ENCODE measurements around the gene MUC21.

The MUC21 gene

DNA sequence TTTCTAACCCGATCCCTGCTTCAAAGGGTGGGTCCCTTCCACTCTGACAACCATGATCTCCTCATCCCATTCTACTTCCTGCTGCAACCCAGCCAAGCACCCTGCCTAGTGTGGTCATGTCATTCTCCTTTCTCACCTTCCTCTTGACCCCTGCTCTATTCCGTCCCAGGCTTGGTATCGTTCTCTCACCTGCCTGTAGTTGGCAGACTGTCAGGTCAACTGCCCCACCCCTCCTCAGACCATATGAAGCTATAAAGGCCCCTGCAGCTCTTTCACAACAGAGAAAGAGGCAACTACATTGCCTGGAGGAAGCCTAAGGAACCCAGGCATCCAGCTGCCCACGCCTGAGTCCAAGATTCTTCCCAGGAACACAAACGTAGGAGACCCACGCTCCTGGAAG, at the start of gene MUC21:
Gene MUC21 (plus strand): TSS at position 280 of the 400 bp plus-strand sequence. CDS start 241 bp downstream, outside the sequence.
- DNase-seq (ENCODE audit: low read depth) = no peak

DNA sequence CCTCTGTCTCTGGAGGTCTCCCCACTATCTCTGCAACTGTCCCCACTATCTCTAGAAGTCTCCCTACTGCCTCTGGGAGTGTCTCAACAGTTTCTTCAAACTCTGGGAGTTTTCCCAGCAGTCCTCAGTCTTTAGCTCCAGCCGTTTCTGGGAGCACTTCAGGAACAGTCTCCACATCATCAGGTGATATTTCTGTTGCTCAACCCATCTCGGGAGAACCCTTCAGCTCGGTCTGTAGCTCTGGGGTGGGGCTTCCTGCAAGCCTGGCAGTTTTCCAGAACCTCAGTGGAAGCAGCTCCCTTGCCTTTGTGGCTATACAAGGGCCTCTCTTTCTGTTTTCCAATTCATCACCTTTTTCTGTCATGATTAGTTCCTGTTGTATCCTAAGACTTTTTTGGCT, 48.5 kb upstream of the MUC21 start:
- no peak for DNase-seq (ENCODE audit: low read depth)

DNA sequence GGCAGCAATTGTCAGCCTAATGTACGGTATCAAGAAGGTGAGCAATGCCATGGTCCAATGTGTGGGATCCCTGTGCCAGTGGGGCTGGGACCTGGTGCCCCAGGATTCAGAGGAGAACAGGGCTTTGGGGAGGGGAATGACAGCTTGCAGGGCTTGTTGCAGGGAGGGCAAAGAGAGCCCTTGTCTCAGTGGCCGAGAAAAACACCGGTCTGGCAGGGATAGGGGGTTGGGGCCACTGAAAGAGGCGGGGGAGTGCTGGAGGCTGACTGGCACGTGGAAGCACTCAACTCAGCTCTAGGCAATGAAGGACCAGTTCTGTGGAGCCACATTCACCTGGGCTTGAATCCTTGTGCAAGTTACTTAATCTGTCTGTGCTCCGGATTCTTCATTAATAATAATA, 46.3 kb upstream of the MUC21 start:
- no peak for DNase-seq (ENCODE audit: low read depth)

DNA sequence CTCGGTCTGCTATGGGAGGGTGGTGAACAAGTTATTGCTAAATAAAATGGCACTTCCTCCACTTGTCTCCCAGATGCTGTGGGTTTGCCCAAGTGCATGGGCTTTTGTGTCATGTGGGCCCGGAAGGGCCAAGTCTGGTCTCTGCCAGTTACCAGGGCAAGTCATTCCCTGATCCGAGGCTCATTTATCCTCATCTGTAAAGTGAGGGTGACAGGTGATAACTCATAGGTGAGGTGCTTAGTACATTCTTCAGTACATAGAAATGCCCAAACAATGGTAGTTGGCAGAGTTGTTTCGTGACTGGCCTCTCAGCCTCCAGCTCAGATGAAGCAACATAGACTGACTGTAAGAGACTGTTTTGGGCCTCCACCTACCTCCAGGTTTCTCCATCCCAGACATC, 44.8 kb upstream of the MUC21 start:
- no peak for DNase-seq (ENCODE audit: low read depth)

DNA sequence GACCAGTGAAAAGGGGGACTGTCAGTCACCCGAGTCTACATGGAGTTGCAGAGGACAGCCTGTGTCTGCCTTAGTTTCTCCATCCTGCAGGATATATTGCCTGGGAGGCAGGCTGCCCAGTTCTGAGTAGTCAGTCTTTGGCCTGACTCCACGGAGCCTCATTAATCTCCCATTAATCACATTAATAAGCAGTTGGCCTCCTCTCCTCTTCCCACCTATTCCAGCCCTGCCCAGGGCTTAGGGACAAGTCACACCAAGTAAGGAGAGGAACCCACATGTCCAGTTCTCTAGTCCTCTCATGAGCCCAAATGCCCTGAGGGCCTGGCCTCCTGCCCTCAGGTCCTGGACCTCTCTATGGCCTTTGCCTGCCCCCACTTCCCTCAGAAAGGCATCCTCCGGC, 44.0 kb upstream of the MUC21 start:
- no peak for DNase-seq (ENCODE audit: low read depth)

DNA sequence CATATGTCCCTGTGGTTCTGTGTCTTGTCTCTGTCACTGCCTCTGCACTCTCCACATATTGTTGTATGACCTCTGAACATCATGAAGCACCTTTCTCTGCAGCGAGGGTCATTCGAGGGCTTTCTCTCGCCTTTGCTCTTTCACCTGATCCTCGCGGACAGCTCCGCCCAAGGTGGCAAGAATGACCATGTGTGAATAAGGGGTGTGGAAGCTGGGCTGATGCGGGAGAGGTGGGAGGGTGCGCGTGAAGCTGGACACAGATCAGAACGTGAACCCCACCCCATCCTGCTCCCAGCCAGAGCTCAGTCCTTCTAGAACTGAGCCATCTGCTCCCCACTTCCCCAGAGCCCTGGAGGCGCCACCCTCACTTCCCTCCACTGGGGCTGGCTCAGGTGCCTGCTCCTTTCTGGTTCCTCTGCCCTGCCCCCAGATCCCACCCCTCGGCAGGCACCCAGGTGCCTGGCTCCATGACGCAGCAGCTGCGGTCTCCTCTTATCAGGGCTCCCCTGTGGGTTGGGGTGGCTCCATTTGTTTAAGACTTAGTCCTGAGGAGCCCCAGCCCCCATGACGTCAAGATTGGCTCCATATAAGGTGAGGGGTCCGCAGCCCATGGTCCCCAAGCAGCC, 43.0 kb upstream of the MUC21 start, which contains the start of gene MUCL3:
Gene MUCL3 (plus strand): TSS at position 613 of the 626 bp plus-strand sequence. CDS start 27 bp downstream, outside the sequence.
- no peak for DNase-seq (ENCODE audit: low read depth)

DNA sequence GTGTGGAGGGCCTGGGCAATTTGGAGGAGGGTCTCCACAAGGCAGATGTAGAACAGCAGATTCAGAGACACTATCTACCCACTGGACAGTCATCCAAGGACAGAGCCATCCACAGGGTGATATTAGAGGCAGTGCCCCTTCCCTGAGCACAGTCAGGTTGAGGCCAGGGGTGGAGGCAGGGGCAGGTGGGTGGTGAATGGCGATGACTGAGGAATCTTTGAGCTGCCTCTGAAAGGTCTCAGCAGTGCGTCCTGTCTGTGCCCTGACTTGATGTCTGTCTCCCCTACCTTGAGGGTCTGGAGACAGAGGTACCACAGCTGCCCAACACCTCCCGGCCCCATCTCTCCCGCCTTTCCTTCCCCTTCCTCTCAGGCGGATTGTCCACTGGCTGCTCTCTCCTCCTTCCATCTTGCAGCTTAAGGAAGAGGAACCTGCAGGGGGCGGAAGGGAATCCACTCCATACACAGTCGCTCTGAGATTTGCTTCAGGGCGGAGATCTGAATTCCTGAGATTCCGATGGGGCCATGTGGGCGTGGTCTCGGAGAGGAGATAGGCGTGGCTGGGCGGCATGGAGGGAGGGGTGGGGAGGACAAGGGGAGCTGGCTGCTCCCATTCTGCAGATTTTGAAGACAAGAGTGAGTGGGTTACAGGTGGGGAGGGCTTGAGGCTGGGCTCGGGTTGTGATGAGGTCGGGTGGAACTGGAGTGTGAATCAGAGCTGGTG, 41.0 kb upstream of the MUC21 start:
- no peak for DNase-seq (ENCODE audit: low read depth)

DNA sequence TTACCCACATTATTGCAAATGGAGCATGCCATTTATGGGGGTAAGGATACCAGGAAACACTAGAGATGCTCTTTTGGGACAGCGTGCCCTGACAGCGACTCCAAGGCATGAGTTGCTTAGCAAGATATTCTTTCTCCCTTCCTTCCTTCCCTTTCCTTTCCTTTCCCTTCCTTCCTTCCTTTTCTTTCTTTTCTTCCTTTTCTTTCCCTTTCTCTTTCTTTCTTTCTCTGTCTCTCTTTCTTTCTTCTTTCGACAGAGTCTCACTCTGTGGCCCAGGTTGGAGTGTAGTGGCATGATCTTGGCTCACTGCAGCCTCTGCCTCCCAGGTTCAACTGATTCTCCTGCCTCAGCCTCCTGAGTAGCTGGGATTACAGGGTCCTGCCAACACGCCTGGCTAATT, 39.5 kb upstream of the MUC21 start:
- no peak for DNase-seq (ENCODE audit: low read depth)

DNA sequence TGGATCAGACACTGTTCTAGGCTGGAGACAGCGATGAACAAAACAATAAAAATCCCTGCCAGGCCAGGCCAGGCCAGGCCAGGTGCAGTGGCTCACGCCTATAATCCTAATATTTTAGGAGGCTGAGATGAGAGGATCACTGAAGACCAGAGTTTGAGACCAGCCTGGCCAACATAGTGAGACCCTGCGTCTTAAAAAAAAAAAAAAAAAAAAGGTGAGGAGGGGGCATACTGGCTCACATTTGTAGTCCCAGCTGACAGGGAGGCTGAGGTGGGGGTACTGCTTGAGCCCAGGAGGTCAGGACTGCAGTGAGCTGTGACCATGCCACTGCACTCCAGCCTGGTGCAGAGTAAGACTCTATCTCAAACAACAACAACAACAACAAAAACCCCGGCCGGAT, 38.2 kb upstream of the MUC21 start:
- no peak for DNase-seq (ENCODE audit: low read depth)

DNA sequence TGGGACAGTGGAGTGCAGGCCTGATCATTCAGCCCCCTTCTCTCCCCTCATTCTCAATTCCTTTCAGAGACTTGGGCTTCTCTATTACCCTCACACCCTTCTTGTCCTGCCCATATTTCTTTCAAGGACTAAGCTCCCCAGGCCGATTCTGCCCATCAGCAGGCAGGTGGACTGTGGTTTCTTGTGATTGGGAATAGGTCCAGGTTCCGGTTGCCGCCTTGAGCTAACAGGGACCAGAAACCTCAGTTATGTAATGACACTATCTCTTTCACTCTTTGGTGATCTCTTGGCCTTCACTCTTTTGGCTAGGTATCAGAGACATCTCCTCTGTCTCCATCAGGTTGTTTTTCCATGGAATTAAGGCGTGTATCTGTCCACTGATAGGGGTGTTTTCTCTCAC, 36.3 kb upstream of the MUC21 start:
- DNase-seq (ENCODE audit: low read depth) = no peak

DNA sequence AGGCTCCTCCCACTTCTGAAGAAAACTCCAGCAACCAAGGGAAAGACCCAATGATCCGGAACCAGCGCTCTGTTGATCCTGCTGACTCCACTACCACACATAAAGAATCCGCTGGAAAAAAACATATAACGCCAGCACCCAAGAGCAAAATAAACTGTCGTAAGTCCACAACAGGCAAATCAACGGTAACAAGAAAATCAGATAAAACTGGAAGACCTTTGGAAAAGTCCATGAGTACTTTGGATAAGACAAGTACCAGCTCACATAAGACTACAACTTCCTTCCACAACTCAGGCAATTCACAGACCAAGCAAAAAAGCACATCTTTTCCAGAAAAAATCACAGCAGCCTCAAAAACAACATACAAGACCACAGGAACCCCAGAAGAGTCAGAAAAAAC, 34.7 kb upstream of the MUC21 start:
- no peak for DNase-seq (ENCODE audit: low read depth)

DNA sequence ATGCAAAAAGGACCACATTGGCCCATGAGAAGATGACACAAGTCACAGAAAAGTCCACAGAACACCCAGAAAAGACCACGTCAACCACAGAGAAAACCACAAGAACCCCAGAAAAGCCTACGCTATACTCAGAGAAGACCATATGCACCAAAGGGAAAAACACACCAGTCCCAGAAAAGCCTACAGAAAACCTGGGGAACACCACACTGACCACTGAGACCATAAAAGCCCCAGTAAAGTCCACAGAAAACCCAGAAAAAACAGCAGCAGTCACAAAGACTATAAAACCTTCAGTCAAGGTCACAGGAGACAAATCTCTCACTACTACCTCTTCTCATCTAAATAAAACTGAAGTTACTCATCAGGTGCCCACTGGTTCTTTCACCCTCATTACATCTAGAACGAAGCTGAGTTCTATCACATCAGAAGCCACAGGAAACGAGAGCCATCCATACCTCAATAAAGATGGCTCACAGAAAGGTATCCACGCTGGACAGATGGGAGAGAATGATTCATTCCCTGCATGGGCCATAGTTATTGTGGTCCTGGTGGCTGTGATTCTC, 31.5 kb upstream of the MUC21 start:
- no peak for DNase-seq (ENCODE audit: low read depth)

DNA sequence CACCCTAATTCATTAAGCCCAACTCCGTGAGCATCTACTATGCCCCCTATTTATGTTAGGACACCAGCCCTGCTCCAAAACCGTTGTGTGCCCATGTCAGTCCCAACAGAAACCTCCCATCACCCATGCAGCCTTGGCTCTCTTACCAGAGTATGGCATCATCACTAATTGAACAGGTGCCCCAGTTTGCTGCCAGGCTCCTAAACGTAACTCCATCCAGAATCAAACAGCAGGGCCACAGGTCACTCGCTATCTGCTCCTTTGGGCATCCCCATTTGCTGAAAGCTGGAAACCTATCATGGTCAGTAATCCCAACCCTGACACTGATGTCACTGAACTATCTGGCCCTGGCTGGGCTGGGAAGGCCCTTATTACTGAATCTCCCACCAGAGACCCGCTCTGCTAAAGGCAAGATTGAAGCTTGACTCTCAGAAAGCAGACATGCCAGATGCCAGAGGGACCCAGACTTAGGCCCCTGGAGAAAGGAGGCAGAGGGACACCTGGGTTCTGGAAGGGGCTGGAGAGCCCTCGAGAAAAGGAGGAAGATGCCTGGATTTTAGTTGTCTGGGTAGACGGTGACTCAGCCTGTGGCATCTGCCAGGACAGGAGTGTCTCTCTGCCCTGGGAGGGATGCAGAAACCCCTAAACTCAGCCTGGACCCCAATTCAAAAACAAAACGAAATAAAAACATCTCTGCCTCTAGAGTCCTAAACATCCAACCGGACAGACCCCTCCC, 28.7 kb upstream of the MUC21 start:
- no peak for DNase-seq (ENCODE audit: low read depth)

DNA sequence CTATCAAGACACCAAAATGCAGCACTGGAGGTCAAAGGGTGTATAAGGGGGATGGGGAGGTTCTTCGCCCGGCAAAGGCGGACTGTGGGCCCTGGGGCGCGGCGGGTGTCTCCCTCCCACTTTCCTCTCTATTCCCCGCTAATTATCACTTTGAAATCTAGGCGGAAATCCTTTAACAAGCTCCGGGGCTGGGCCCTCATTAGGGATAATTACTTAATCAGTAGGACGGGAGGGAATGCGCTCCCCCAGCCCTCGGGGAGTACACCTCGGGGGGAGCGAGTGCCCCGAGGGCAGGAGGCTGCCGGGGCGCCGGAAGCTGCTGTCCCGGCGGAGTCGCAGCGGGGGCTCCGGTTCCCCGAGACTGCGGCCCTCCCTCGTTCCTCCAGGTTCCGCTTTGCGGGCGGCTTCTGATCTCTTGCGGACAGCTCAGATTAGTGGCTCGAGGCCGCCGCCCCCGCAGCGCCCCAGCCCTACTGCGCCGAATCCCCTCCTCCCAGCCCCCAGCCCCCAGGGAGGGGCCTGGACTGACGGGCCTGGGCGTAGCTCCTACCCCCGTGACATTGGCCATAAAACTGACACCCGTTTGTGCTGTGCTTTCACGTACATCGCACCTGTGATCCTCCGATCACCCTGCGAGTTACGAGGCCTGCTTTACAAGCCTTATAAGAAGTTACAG, 28.0 kb upstream of the MUC21 start:
- peak; percentile 68 for DNase-seq (ENCODE audit: low read depth)

DNA sequence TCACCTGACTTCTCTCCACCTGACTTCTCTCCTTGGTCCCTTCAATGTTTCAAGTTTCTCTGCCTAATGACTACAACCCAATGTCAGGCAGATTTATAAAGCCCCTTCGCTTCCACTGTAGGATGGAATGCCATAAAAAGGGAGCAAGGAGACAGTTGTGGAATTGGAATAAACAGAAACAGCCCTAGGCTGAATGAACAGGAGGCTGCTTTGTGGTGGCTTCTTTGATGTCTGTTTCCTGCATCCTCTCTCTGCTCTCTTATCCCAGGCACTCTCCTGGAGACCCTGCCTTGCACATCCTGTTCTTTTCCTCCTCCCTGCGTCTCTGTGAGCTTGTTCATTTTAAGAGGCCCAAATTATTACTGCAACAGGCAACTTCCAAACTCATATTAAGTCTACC, 25.8 kb upstream of the MUC21 start:
- DNase-seq (ENCODE audit: low read depth) = no peak

DNA sequence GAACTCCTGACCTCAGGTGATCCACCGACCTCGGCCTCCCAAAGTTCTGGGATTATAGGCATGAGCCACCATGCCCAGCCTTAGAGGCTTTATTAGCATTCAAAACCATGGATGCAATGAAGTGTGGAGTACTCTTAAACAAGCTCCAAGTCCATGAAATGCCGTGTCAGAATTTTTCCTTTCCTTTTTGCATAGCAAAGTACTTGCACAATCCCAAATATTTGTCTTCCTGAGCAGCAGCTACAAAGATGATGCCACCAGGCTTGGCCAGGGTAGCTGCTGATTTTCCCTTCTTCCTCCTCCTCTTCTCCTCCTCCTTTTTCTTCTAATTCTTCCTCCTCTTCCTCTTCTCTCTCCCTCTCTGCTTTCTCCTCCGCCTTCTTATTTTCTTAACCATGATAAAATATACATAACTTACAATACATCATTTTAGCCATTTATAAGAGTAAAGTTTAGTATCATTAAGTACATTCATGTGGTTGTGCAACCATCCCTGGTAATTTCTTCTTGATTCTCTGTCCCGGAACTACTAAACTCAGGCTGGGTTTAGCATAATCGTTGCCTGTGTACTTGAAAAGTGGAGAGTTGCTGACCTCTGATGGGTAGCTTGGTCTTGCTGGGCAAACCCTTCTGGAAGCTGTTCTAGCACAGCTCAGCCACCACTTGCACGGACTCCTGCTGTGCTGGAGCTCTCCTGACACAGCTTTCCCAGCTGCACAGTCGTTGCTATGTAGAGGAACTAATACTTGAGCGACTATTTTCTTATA, 22.4 kb upstream of the MUC21 start:
- DNase-seq (ENCODE audit: low read depth) = no peak

DNA sequence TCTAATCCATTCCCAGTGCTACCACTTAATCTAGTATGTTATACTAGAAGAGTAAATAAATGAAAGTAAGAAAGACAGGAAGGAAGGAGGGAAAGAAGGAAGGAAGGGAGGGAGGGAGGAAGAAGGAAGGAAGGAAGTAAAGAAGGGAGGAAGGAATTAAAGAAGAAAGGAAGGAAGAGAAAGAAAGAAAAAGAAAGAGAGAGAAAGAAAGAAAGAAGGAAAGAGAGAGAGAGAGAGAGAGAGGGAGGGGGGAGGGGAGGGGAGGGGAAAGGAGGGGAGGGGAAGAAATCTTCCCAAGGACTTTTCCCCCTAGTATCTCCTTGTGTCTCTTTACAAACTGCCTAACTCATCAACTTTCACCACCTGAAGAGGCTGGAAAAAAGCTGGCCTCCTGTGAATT, 20.8 kb upstream of the MUC21 start:
- DNase-seq (ENCODE audit: low read depth) = no peak

DNA sequence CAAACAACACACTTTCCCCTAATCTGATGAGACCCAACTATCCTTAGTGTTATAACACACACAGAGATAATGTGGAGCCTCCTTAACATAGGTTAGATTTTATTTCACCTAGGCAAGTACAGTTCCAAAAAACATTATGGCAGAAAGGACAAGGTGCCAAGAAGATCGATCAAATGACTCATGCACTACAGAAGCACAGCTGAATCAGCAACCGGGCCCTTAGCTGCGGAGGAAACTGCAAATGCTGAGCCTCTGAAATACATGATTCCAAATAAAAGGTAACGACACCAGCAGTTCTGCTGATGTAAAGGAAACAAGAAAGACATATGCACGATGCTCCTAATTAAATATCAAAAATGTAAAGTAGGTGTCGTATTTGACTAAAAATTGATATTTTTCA, 19.9 kb upstream of the MUC21 start:
- no peak for DNase-seq (ENCODE audit: low read depth)

DNA sequence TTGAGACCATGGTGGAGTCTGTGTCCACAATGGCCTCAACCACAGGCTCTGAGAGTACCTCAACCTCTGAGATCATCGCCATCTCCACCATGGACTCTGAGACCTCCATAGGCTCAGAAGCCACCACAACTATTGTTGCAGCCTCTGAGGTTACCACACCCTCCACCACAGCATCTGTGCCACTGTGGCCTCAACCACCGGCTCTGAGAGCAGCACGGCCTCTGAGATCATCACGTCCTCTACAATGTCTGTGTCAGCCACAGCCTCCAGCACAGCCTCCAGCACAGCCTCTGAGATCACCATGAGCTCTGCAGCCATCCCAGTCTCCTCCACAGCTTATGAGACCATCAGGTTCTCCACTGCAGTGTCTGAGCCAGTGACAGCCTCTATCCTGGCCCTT, 19.4 kb upstream of the MUC21 start:
- DNase-seq (ENCODE audit: low read depth) = no peak

DNA sequence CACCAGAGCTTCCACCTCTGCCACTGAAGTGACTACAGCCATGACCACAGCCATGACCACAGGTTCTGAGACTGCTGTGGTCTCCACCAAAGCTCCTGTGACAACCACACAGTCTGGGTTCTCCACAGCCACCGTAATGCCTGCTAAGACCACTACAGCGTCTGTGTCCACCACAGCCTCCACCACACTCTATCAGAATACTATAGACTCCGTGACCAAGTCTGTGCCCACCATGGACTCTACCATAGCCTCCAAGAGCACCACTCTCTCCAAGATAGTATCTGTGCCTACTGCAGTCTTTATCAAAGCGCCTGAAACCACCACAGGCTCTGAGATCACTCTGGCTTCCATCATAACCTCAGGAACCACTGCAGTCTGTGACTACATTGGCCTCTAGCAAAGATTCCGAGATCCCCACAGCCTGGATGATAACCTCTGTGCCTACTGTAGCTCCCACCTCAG, 18.3 kb upstream of the MUC21 start:
- no peak for DNase-seq (ENCODE audit: low read depth)

DNA sequence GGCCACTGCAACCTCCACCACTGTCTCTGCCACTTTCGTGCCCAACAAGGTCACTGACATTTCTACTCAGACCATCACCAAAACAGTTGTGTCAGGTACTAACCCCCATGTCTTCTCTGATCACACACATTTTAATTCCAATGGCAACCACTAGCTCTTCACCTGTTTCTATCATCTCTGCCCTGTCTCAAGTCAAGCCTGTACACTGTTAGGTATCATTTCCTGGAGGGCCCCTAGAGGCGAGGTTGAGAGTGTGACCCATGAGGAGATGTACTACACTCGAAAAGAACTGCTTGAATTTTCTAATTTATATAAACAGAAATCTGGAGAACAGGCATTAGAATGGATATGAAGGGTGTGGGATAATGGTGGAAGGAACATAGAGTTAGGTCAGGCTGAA, 17.4 kb upstream of the MUC21 start:
- no peak for DNase-seq (ENCODE audit: low read depth)
